Lower leg skin (tissue), 3 donors: Measurements from ENCODE around the gene SPDYE2.
"Not testable (repeated sequence)": the region's sequence is repeated elsewhere in the genome, so short reads cannot be mapped to it uniquely, and the experiment has no call there.

ENCODE experiments used
- POLR2A ChIP-seq, 2 donors: fragments of 450-650 bp; IDR thresholded peaks; one replicate each; pipeline ENCODE4 v1.6.1; 2016 to 2017; ENCODE audit warnings: antibody characterized with exemption in 2 of 2, mild to moderate bottlenecking in 1 of 2, moderate library complexity in 1 of 2
- TF ChIP-seq, protein P1 (sequence below), 3 donors: fragments of 450-650 bp; IDR thresholded peaks; one replicate each; pipeline ENCODE4 v1.5.1; 2016; ENCODE audit warnings: antibody characterized with exemption in 3 of 3, mild to moderate bottlenecking in 3 of 3, moderate library complexity in 2 of 3

DNA sequence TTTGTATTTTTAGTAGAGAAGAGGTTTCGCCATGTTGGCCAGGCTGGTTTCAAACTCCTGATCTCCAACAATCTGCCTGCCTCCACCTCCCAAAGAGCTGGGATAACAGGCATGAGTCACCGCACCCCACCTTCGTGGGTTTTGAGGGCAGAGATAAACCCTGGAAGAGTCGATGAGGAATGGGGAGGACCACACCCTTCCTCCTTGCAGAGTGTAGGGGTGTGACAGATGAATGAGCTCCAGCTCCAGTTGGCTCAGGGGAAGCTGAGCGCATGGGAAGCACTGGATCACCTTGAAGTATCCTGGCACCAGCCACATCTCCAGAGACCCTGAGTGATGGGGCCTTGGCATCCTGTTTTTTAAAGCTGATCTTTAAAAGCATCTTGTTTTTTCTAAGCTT is 32.5 kb downstream of the SPDYE2 start:
- TF ChIP-seq, protein P1, sequence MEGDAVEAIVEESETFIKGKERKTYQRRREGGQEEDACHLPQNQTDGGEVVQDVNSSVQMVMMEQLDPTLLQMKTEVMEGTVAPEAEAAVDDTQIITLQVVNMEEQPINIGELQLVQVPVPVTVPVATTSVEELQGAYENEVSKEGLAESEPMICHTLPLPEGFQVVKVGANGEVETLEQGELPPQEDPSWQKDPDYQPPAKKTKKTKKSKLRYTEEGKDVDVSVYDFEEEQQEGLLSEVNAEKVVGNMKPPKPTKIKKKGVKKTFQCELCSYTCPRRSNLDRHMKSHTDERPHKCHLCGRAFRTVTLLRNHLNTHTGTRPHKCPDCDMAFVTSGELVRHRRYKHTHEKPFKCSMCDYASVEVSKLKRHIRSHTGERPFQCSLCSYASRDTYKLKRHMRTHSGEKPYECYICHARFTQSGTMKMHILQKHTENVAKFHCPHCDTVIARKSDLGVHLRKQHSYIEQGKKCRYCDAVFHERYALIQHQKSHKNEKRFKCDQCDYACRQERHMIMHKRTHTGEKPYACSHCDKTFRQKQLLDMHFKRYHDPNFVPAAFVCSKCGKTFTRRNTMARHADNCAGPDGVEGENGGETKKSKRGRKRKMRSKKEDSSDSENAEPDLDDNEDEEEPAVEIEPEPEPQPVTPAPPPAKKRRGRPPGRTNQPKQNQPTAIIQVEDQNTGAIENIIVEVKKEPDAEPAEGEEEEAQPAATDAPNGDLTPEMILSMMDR (IDR thresholded peaks at IDR 0.05) = not testable (repeated sequence)
- TF ChIP-seq POLR2A (IDR thresholded peaks at IDR 0.05) = not testable (repeated sequence)
